ENCODE results near the gene RARS2.

DNA sequence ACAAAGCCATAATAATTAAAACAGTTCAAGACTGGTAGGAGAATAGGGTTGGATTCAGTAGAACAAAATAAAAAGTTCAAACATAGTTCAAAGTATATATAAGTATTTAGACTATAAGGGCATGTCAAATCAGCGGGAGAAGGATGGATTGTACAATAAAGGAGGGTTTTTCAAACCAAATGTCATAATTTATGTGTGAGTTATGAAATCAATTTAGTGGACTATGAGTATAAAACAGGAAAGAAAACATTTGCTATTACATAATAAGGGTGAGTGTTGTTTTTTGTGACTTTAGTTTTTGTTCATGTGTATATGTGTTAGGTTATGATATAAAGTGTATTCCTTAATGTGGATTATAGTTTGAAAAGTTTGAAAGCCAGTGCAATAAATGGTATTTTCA lies 10.8 kb upstream of the RARS2 start:
- TF ChIP-seq, protein P1, sequence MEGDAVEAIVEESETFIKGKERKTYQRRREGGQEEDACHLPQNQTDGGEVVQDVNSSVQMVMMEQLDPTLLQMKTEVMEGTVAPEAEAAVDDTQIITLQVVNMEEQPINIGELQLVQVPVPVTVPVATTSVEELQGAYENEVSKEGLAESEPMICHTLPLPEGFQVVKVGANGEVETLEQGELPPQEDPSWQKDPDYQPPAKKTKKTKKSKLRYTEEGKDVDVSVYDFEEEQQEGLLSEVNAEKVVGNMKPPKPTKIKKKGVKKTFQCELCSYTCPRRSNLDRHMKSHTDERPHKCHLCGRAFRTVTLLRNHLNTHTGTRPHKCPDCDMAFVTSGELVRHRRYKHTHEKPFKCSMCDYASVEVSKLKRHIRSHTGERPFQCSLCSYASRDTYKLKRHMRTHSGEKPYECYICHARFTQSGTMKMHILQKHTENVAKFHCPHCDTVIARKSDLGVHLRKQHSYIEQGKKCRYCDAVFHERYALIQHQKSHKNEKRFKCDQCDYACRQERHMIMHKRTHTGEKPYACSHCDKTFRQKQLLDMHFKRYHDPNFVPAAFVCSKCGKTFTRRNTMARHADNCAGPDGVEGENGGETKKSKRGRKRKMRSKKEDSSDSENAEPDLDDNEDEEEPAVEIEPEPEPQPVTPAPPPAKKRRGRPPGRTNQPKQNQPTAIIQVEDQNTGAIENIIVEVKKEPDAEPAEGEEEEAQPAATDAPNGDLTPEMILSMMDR (conservative IDR thresholded peaks at IDR 0.05; ENCODE audit: low read depth, low read length) = no peak
- no peak for TF ChIP-seq EZH2 (IDR thresholded peaks at IDR 0.05; ENCODE audit: borderline replicate concordance, low read depth, low read length, poor library complexity, severe bottlenecking)
